Measurements from ENCODE around the gene ATP2A3.

- no peak for TF ChIP-seq CTCF (IDR thresholded peaks at IDR 0.05; ENCODE audit: low read length)
- TF ChIP-seq EZH2 (IDR thresholded peaks at IDR 0.05; ENCODE audit: borderline replicate concordance, low read length) = no peak
These were observed 74.0 kb downstream of the ATP2A3 start for GRCh38 chr17:3890082-3890877.

Data from OCI-LY1 (cell line).